NT2/D1 (cell line): Measurements from ENCODE around the gene ISM2.

ENCODE experiments used
- DNase-seq: peaks from one replicate; pipeline ENCODE4 v3.0.0-alpha.2; 2011; ENCODE audit warnings: low read depth, low spot score
- H3K27me3 ChIP-seq: 2 replicates; pipeline ENCODE4 v1.6.0; 2011; ENCODE audit warnings: mild to moderate bottlenecking; ENCODE audit not compliant: insufficient read length, insufficient read depth
- H3K36me3 ChIP-seq: 2 replicates; pipeline ENCODE4 v1.6.1; 2011; ENCODE audit warnings: mild to moderate bottlenecking, low read length, mixed read lengths; ENCODE audit not compliant: insufficient read depth, insufficient read length
- H3K4me1 ChIP-seq: 2 replicates; pipeline ENCODE4 v1.5.1; 2011; ENCODE audit not compliant: insufficient read depth, insufficient read length
- H3K4me3 ChIP-seq: 2 replicates; pipeline ENCODE4 v1.5.1; 2011; ENCODE audit warnings: low read depth; ENCODE audit not compliant: insufficient read length
- H3K9ac ChIP-seq: 2 replicates; pipeline ENCODE4 v1.6.0; 2011; ENCODE audit warnings: low read depth; ENCODE audit not compliant: insufficient read length
- H3K9me3 ChIP-seq: 2 replicates; pipeline ENCODE4 v1.5.1; 2011; ENCODE audit warnings: mild to moderate bottlenecking, low read length; ENCODE audit not compliant: insufficient read depth
- SUZ12 ChIP-seq: IDR thresholded peaks from 2 replicates; pipeline ENCODE4 v1.6.1; 2011; ENCODE audit not compliant: insufficient read length, insufficient read depth; ENCODE audit errors: extremely low read depth
- YY1 ChIP-seq: IDR thresholded peaks from 2 replicates; pipeline ENCODE4 v1.6.1; 2011; ENCODE audit not compliant: insufficient read length, insufficient read depth
- ZNF274 ChIP-seq: IDR thresholded peaks from 2 replicates; pipeline ENCODE4 v1.6.1; 2011; ENCODE audit warnings: mild to moderate bottlenecking, low read depth, low read length

Gene ISM2

GRCh38 chr14:77436042-77436441, 62.6 kb downstream of the ISM2 start:
- Histone ChIP-seq H3K9ac (no peak overlapping the region), H3K4me3 (no peak overlapping the region), H3K4me1 (no peaks in the 10 kb centered on the region), H3K27me3 (no peaks in the 10 kb centered on the region), H3K36me3 (peaks cover 34% of the 10 kb centered on the region), H3K9me3 (no peaks in the 10 kb centered on the region)
- TF ChIP-seq ZNF274, result no peak
- TF ChIP-seq SUZ12, result no peak
- TF ChIP-seq YY1, result no peak
- DNase-seq, result no peak

- no peak for TF ChIP-seq SUZ12
- no peak for TF ChIP-seq ZNF274
- TF ChIP-seq YY1, result no peak
- Histone ChIP-seq H3K4me3 (no peak overlapping the region), H3K36me3 (peaks cover 70% of the 10 kb centered on the region), H3K4me1 (no peaks in the 10 kb centered on the region), H3K9me3 (no peaks in the 10 kb centered on the region), H3K9ac (no peak overlapping the region), H3K27me3 (no peaks in the 10 kb centered on the region)
- DNase-seq, result no peak
These were observed 72.2 kb downstream of the ISM2 start for GRCh38 chr14:77426396-77426795.

- no peaks in the 10 kb centered on the region for H3K27me3 ChIP-seq
- no peak for TF ChIP-seq ZNF274
- TF ChIP-seq YY1, result no peak
- TF ChIP-seq SUZ12, result no peak
- DNase-seq, result no peak
- no peak overlapping the region for H3K9ac ChIP-seq
- no peak overlapping the region for H3K4me3 ChIP-seq
- no peaks in the 10 kb centered on the region for H3K4me1 ChIP-seq
- H3K36me3 ChIP-seq, result peaks cover 68% of the 10 kb centered on the region
- peaks cover 8% of the 10 kb centered on the region for H3K9me3 ChIP-seq
These were observed 73.8 kb downstream of the ISM2 start for GRCh38 chr14:77424862-77425261.
